Measurements from ENCODE around the gene SRCIN1.

Gene SRCIN1

DNA sequence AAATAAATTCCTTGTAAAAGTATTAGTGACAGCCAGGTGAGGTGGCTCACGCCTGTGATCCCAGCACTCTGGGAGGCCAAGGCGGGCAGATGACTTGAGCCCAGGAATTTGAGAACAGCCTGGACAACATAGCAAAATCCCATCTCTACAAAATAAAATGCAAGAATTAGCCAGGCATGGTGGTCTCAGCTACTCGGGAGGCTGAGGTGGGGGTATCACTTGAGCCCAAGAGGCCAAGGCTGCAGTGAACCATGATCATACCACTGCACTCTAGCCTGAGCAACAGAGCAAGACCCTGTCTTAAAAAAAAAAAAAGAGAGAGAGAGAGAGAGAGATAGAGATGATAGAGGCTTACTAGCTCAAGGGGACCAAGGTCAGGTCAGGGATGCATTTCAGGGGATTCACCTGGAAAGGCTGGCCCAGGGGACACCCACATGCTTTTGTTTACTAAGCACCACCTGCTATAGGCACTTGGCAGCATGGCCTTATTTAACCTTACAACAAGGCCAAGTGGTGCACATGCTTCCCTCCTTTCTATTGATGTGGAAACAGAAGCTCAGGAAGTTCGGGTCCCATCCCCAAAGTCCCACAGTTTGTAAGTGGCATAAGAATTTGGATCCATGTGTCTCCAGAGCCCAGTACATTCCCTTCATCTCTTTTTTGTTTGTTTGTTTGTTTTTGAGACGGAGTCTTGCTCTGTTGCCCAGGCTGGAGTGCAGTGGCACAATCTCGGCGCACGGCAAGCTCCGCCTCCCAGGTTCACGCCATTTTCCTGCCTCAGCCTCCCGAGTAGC is 12.4 kb upstream of the SRCIN1 start:
- H3K9me3 ChIP-seq = no peaks in the 10 kb centered on the region
- H3K4me3 ChIP-seq (ENCODE audit: low read depth in 1 of 2, low read length in 1 of 2) = no peak overlapping the region
- H3K4me1 ChIP-seq (ENCODE audit: control insufficient read depth in 1 of 2, insufficient read depth in 1 of 2, low read depth in 1 of 2, low read length in 1 of 2) = no peaks in the 10 kb centered on the region
- TF ChIP-seq, protein P1, sequence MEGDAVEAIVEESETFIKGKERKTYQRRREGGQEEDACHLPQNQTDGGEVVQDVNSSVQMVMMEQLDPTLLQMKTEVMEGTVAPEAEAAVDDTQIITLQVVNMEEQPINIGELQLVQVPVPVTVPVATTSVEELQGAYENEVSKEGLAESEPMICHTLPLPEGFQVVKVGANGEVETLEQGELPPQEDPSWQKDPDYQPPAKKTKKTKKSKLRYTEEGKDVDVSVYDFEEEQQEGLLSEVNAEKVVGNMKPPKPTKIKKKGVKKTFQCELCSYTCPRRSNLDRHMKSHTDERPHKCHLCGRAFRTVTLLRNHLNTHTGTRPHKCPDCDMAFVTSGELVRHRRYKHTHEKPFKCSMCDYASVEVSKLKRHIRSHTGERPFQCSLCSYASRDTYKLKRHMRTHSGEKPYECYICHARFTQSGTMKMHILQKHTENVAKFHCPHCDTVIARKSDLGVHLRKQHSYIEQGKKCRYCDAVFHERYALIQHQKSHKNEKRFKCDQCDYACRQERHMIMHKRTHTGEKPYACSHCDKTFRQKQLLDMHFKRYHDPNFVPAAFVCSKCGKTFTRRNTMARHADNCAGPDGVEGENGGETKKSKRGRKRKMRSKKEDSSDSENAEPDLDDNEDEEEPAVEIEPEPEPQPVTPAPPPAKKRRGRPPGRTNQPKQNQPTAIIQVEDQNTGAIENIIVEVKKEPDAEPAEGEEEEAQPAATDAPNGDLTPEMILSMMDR (IDR thresholded peaks at IDR 0.05) = no peak
- H3K36me3 ChIP-seq = no peaks in the 10 kb centered on the region
- H3K27me3 ChIP-seq = peaks cover 78% of the 10 kb centered on the region
- H3K27ac ChIP-seq = no peak overlapping the region

DNA sequence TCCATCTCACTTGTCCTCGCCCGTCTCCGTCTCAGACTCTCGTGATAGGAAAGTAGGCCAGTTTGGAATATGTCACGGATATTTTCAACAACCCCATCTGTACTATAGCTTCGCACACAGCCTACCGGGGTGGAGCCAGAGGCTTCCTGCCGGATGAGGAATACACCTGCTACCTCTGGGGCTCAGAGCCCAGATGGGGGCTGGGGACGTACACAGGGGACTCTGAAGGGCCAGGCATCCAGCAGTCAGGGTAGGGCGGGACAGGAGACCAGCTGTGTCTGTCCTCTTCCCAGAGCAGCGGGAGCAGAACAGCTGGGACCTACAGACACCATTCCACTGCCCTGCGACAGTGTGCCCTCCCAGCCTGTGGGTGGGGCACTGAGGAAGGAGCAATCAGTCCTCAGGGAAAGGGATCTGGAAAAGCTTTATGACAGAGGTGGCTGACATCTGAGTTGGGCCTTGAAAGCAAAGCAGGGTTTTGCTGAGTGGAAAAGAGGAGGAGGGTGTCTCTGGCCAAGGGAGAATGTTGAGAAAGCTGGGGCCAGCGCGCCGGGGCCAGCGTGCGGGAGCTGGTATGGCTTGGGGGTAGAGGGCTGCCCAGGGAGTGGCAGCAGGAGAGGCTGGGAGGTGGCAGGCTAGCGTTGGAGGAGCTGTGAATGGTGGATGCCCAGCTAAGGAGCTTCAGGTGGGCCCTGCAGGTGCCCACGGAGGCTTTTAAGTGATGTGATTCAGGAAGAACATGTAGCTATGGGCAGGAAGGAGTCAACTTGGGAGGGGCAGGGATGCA is 11.5 kb upstream of the SRCIN1 start:
- H3K36me3 ChIP-seq = no peaks in the 10 kb centered on the region
- H3K27me3 ChIP-seq = peaks cover 78% of the 10 kb centered on the region
- H3K4me3 ChIP-seq (ENCODE audit: low read depth in 1 of 2, low read length in 1 of 2) = no peak overlapping the region
- no peaks in the 10 kb centered on the region for H3K9me3 ChIP-seq
- TF ChIP-seq, protein P1 (IDR thresholded peaks at IDR 0.05) = no peak
- H3K4me1 ChIP-seq (ENCODE audit: control insufficient read depth in 1 of 2, insufficient read depth in 1 of 2, low read depth in 1 of 2, low read length in 1 of 2) = no peaks in the 10 kb centered on the region
- no peak overlapping the region for H3K27ac ChIP-seq

DNA sequence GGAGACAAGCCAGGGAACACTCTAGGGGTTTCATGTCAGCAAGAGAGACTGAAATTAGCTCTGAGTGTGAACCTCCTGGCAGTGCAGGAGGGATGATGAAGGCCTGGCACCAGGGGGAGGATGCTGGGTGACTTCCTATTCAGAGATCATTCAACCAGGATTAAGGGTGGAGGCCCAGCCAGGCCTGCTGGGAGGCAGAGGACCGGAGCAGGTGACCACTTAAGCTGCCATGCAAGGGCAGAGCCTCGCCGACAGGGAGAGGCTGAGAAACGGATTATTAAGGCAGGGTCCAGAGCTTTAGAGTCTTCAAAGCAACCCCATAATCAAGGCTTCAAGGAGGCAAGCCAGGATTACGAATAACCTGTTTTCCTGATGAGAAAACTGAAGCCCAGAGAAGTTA is 10.6 kb upstream of the SRCIN1 start:
- H3K27me3 ChIP-seq = peaks cover 78% of the 10 kb centered on the region
- H3K4me1 ChIP-seq (ENCODE audit: control insufficient read depth in 1 of 2, insufficient read depth in 1 of 2, low read depth in 1 of 2, low read length in 1 of 2) = no peaks in the 10 kb centered on the region
- no peak overlapping the region for H3K4me3 ChIP-seq (ENCODE audit: low read depth in 1 of 2, low read length in 1 of 2)
- no peak overlapping the region for H3K27ac ChIP-seq
- TF ChIP-seq, protein P1 (IDR thresholded peaks at IDR 0.05) = no peak
- H3K36me3 ChIP-seq = no peaks in the 10 kb centered on the region
- H3K9me3 ChIP-seq = no peaks in the 10 kb centered on the region

DNA sequence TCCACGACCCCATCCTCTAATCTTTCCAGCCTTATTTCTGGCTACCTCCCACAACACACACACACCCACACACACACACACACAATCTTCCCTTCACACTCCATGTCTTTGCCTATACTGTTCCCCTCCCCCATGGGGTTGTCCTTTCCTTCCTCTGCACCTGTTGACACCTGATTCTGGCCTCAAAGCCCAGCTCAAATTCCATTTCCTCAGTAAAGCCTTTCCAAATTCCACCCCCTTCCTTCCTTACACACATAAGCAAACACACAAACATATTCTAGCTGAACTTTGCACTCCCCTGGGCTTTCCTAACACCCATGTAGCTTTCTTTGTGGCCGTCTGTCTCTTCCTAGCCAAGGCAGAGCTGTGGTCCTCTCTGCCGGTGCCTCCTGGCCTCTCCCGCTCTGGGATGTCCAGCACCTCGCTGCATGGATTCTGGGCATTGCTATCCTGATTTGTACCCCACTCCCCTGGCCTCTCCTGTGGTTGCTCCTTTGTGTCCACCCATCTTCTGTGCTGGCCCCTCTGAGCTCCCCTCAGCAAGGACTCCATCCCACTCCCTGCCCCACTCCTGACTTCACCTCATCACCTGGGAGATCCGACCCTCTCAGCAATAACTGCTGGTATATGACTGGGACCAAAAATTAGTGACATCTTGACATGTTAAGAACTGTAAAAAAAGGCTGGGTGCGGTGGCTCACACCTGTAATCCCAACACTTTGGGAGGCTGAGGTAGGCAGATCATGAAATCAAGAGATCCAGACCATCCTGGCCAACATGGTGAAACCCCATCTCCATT is 8.4 kb upstream of the SRCIN1 start:
- no peaks in the 10 kb centered on the region for H3K9me3 ChIP-seq

DNA sequence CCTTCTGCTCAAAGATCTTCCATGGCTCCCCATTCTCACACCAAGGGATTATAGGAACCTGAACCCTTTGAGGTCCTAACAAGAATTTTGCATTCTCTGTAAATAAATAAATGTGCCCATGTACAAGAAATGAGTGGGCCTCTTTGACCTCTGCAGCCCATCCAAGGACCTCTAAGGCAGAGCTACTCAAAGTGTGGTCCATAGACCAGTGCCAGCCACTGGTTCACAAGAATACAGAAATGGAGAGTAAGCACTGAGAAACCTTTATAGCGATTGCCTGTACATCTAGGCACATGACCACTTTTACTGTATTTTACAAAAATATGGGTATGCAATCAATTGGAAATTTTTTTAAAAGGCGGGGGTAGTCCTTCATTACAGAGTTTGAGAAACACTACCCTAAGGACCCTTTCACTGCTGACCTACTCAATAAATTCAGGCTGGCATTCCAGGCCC is 7.8 kb upstream of the SRCIN1 start:
- no peaks in the 10 kb centered on the region for H3K36me3 ChIP-seq
- peaks cover 84% of the 10 kb centered on the region for H3K27me3 ChIP-seq

More for the DNA sequence above, 8.4 kb upstream of the SRCIN1 start:
- Histone ChIP-seq H3K4me3 (ENCODE audit: low read depth in 1 of 2, low read length in 1 of 2) (no peak overlapping the region), H3K27me3 (peaks cover 78% of the 10 kb centered on the region), H3K27ac (no peak overlapping the region), H3K4me1 (ENCODE audit: control insufficient read depth in 1 of 2, insufficient read depth in 1 of 2, low read depth in 1 of 2, low read length in 1 of 2) (no peaks in the 10 kb centered on the region), H3K36me3 (no peaks in the 10 kb centered on the region)
- TF ChIP-seq, protein P1 (IDR thresholded peaks at IDR 0.05) = no peak

More for the DNA sequence above, 7.8 kb upstream of the SRCIN1 start:
- no peaks in the 10 kb centered on the region for H3K4me1 ChIP-seq (ENCODE audit: control insufficient read depth in 1 of 2, insufficient read depth in 1 of 2, low read depth in 1 of 2, low read length in 1 of 2)
- H3K9me3 ChIP-seq = no peaks in the 10 kb centered on the region
- H3K27ac ChIP-seq = no peak overlapping the region
- TF ChIP-seq, protein P1 (IDR thresholded peaks at IDR 0.05) = no peak
- no peak overlapping the region for H3K4me3 ChIP-seq (ENCODE audit: low read depth in 1 of 2, low read length in 1 of 2)
